HCT116 (cell line): Measurements from ENCODE around the gene LZTS3. TPM values are rescaled to one million over a fixed set of nuclear protein-coding genes. Genes with fewer than 3 reads are reported as not detected.

ENCODE experiments used
- ATAC-seq: fragments of 200-7000 bp; cut with Tn5 transposase; 2 replicates; pipeline ENCODE4 v1.9.1; 2020; ENCODE audit warnings: mild to moderate bottlenecking, moderate library complexity
- BruUV-seq: library from RNA; stranded (reverse); fragments of 400-500 nt; replicated peaks from 2 replicates; lab custom pipeline; 2021; lab: Mats Ljungman, UMichigan
- CTCF ChIA-PET: fragments of 300-600 bp; sonication (Branson Sonifier 250); formaldehyde crosslinking; loops from one replicate; lab custom pipeline; 2021; ENCODE audit warnings: antibody characterized with exemption; lab: Charles Lee
- POLR2A ChIA-PET: fragments of 300-600, 350-600 bp; sonication (Branson Sonifier 250); formaldehyde crosslinking; loops from one replicate; lab custom pipeline; 2021; ENCODE audit warnings: antibody characterized with exemption; lab: Charles Lee
- RAD21 ChIA-PET, 2 experiments: fragments of 300-600 bp; sonication (Branson Sonifier 250); formaldehyde crosslinking; loops; one replicate each; lab custom pipeline; 2023; ENCODE audit warnings: low total read pairs in 2 of 2; ENCODE audit not compliant: uncharacterized antibody in 2 of 2, unreplicated experiment in 2 of 2, low non-redundant PET in 1 of 2; lab: Charles Lee
- DNase-seq: peaks from one replicate; pipeline ENCODE4 v3.0.0-alpha.2; 2010; ENCODE audit warnings: low read depth, low spot score
- H2AFZ ChIP-seq: fragments of 200-600 bp; shearing (Covaris generic), sonication (generic); 2 replicates; pipeline ENCODE4 v1.6.1; 2017; ENCODE audit warnings: low read depth, mixed run types, mixed read lengths, antibody characterized with exemption, low read length; ENCODE audit not compliant: poor library complexity, severe bottlenecking
- H3K27ac ChIP-seq: 2 replicates; pipeline ENCODE4 v1.5.1; 2012; ENCODE audit warnings: low read depth, low read length
- H3K27me3 ChIP-seq: fragments of 200-600 bp; sonication (generic); 2 replicates; pipeline ENCODE4 v1.6.1; 2016; ENCODE audit warnings: mixed run types, low read length, mixed read lengths; ENCODE audit not compliant: insufficient read depth
- H3K36me3 ChIP-seq, 2 experiments: fragments of 200-500 bp in 1 of 2; fragments of 200-600 bp in 1 of 2; sonication (Bioruptor generic) in 1 of 2; sonication (generic) in 1 of 2; 2 replicates each; pipeline versions ENCODE4 v1.5.1 to v1.6.1; 2014 to 2016; ENCODE audit warnings: low read length in 2 of 2, inconsistent platforms in 1 of 2, mixed read lengths in 1 of 2, mixed run types in 1 of 2; ENCODE audit not compliant: insufficient read depth in 2 of 2, control insufficient read depth in 1 of 2
- H3K4me1 ChIP-seq, 2 experiments: fragments of 200-600 bp in 1 of 2; sonication (generic) in 1 of 2; 2 replicates each; pipeline versions ENCODE4 v1.5.1 to v1.6.1; 2012 to 2017; ENCODE audit warnings: low read length in 2 of 2, inconsistent platforms in 1 of 2, mild to moderate bottlenecking in 1 of 2, mixed read lengths in 1 of 2, mixed run types in 1 of 2, moderate library complexity in 1 of 2; ENCODE audit not compliant: insufficient read depth in 2 of 2, control insufficient read depth in 1 of 2
- H3K4me2 ChIP-seq: fragments of 200-600 bp; sonication (generic); 2 replicates; pipeline ENCODE4 v1.6.1; 2017; ENCODE audit warnings: mixed run types, low read length, mixed read lengths
- H3K4me3 ChIP-seq, 2 experiments: fragments of 200-600 bp in 1 of 2; sonication (generic) in 1 of 2; replicated peaks in 1 of 2; 2 replicates each; pipeline ENCODE4 v1.5.1; 2011 to 2016; ENCODE audit warnings: low read length in 2 of 2, control low read depth in 1 of 2, low read depth in 1 of 2, mild to moderate bottlenecking in 1 of 2, mixed read lengths in 1 of 2, mixed run types in 1 of 2
- H3K79me2 ChIP-seq: fragments of 200-600 bp; sonication (generic); 2 replicates; pipeline ENCODE4 v1.6.1; 2017; ENCODE audit warnings: mild to moderate bottlenecking, mixed run types, low read length, moderate library complexity, mixed read lengths; ENCODE audit not compliant: insufficient read depth
- H3K9ac ChIP-seq: fragments of 200-600 bp; sonication (generic); 2 replicates; pipeline ENCODE4 v1.6.1; 2016; ENCODE audit warnings: low read length, mixed read lengths
- H3K9me2 ChIP-seq: fragments of 200-600 bp; sonication (generic), shearing (Covaris generic); 2 replicates; pipeline ENCODE4 v1.6.1; 2017; ENCODE audit warnings: mixed run types, mild to moderate bottlenecking, moderate library complexity; ENCODE audit not compliant: insufficient read depth
- H3K9me3 ChIP-seq, 2 experiments: fragments of 200-500 bp in 1 of 2; fragments of 200-600 bp in 1 of 2; sonication (Bioruptor generic) in 1 of 2; sonication (generic) in 1 of 2; 2 replicates each; pipeline ENCODE4 v1.6.1; 2014 to 2017; ENCODE audit warnings: low read length in 2 of 2, mixed read lengths in 2 of 2, inconsistent platforms in 1 of 2, low read depth in 1 of 2, mild to moderate bottlenecking in 1 of 2, mixed run types in 1 of 2, moderate library complexity in 1 of 2; ENCODE audit not compliant: control insufficient read depth in 1 of 2, insufficient read depth in 1 of 2
- H4K20me1 ChIP-seq: fragments of 200-600 bp; sonication (generic), shearing (Covaris generic); 2 replicates; pipeline ENCODE4 v1.6.1; 2017; ENCODE audit warnings: mixed run types, mild to moderate bottlenecking, moderate library complexity; ENCODE audit not compliant: insufficient read depth
- ATF3 ChIP-seq: IDR thresholded peaks from 2 replicates; pipeline ENCODE4 v1.6.1; 2012
- CBX3 ChIP-seq: IDR thresholded peaks from 2 replicates; pipeline ENCODE4 v1.6.1; 2012; ENCODE audit warnings: low read depth
- EGR1 ChIP-seq: IDR thresholded peaks from 2 replicates; pipeline ENCODE4 v1.6.1; 2012; ENCODE audit warnings: low read depth
- ELF1 ChIP-seq: IDR thresholded peaks from 2 replicates; pipeline ENCODE4 v1.6.1; 2012; ENCODE audit warnings: low read depth, borderline replicate concordance
- EZH2 ChIP-seq: fragments of 200-600 bp; sonication (generic); IDR thresholded peaks from 2 replicates; pipeline ENCODE4 v1.6.1; 2017; ENCODE audit warnings: antibody characterized with exemption, mixed run types
- EZH2phosphoT487 ChIP-seq: fragments of 200-600 bp; IDR thresholded peaks from 2 replicates; pipeline ENCODE4 v1.6.1; 2018; ENCODE audit warnings: antibody characterized with exemption, borderline replicate concordance
- FOSL1 ChIP-seq: IDR thresholded peaks from 2 replicates; pipeline ENCODE4 v1.6.1; 2012; ENCODE audit warnings: low read depth
- JUND ChIP-seq: IDR thresholded peaks from 2 replicates; pipeline ENCODE4 v1.6.1; 2012
- MAX ChIP-seq: IDR thresholded peaks from 2 replicates; pipeline ENCODE4 v1.6.1; 2012
- POLR2A ChIP-seq: IDR thresholded peaks from 2 replicates; pipeline ENCODE4 v1.7.0; 2011; ENCODE audit warnings: borderline replicate concordance; ENCODE audit not compliant: insufficient read depth, insufficient read length; ENCODE audit errors: extremely low read depth
- POLR2AphosphoS5 ChIP-seq: IDR thresholded peaks from 2 replicates; pipeline ENCODE4 v1.6.1; 2011; ENCODE audit warnings: mild to moderate bottlenecking, low read depth, low read length, moderate library complexity
- RAD21 ChIP-seq: IDR thresholded peaks from 2 replicates; pipeline ENCODE4 v1.6.1; 2012; ENCODE audit warnings: low read depth, mild to moderate bottlenecking
- REST ChIP-seq: IDR thresholded peaks from 2 replicates; pipeline ENCODE4 v1.6.1; 2012; ENCODE audit warnings: low read depth
- SP1 ChIP-seq: IDR thresholded peaks from 2 replicates; pipeline ENCODE4 v1.6.1; 2012; ENCODE audit warnings: low read depth
- ZFX ChIP-seq: fragments of 450-650 bp; IDR thresholded peaks from 2 replicates; pipeline ENCODE4 v1.6.1; 2017
- ZNF274 ChIP-seq: fragments of 200-500 bp; sonication (Bioruptor generic); IDR thresholded peaks from 2 replicates; pipeline ENCODE4 v1.6.1; 2014; ENCODE audit warnings: mild to moderate bottlenecking, low read depth, low read length, inconsistent platforms
- intact Hi-C: fragments of 100-400 bp; cut with micrococcal nuclease; formaldehyde crosslinking; loops from 2 replicates; pipeline ENCODE4 v1.10.0; 2022
- total RNA-seq: library from RNA; stranded (reverse); gene quantifications from one replicate; pipeline ENCODE4 v1.2.1, GENCODE V29; 2021; ENCODE audit not compliant: unreplicated experiment

The LZTS3 gene
- total RNA-seq, 1 experiment from 2014 or later, result 5.2 TPM

GRCh38 chr20:3166338-3166912 is 6.9 kb downstream of the LZTS3 start:
- no peak overlapping the region for H2AFZ ChIP-seq
- CTCF ChIA-PET, result no interaction called here
- no peak for ATAC-seq
- TF ChIP-seq POLR2A (no peak), RAD21 (no peak), EZH2 (no peak), FOSL1 (no peak), CBX3 (no peak), EGR1 (no peak), ZFX (no peak), MAX (no peak)
- TF ChIP-seq, all 23 proteins: peak for 0
- no peaks in the 10 kb centered on the region for H4K20me1 ChIP-seq
- no peaks in the 10 kb centered on the region for H3K9me2 ChIP-seq
- H3K4me3 ChIP-seq, result no peak overlapping the region
- H3K4me1 ChIP-seq, result peaks cover 0 to 4% of the 10 kb centered on the region in 2 experiments; a peak in 1 of 4 replicates
- POLR2A ChIA-PET, result no interaction called here
- H3K27me3 ChIP-seq, result no peaks in the 10 kb centered on the region
- RAD21 ChIA-PET, result no interaction called here
- DNase-seq, result no peak
- H3K9ac ChIP-seq, result no peak overlapping the region
- intact Hi-C loops, result no loop called here
- H3K36me3 ChIP-seq, result no peaks in the 10 kb centered on the region
- no peaks in the 10 kb centered on the region for H3K79me2 ChIP-seq
- H3K4me2 ChIP-seq, result no peak overlapping the region
- no TSS peak for BruUV-seq
- no peaks in the 10 kb centered on the region for H3K9me3 ChIP-seq
- no peak overlapping the region for H3K27ac ChIP-seq

GRCh38 chr20:3165473-3166337 is 7.6 kb downstream of the LZTS3 start:
- no peaks in the 10 kb centered on the region for H4K20me1 ChIP-seq
- H3K27me3 ChIP-seq, result no peaks in the 10 kb centered on the region
- BruUV-seq, result no TSS peak
- H3K4me3 ChIP-seq, result no peak overlapping the region
- H2AFZ ChIP-seq, result no peak overlapping the region
- no peaks in the 10 kb centered on the region for H3K9me3 ChIP-seq
- no peak overlapping the region for H3K9ac ChIP-seq
- H3K36me3 ChIP-seq, result no peaks in the 10 kb centered on the region
- CTCF ChIA-PET, result no interaction called here
- H3K79me2 ChIP-seq, result no peaks in the 10 kb centered on the region
- RAD21 ChIA-PET, result no interaction called here
- no peaks in the 10 kb centered on the region for H3K9me2 ChIP-seq
- intact Hi-C loops, result no loop called here
- peaks cover 0 to 12% of the 10 kb centered on the region in 2 experiments; a peak in 1 of 4 replicates for H3K4me1 ChIP-seq
- no peak overlapping the region for H3K27ac ChIP-seq
- H3K4me2 ChIP-seq, result no peak overlapping the region
- ATAC-seq (no peak), DNase-seq (no peak)
- POLR2A ChIA-PET, result no interaction called here
- TF ChIP-seq EZH2phosphoT487, result no peak
- no peak for TF ChIP-seq FOSL1
- no peak for TF ChIP-seq ATF3
- TF ChIP-seq ZFX, result no peak
- no peak for TF ChIP-seq SP1
- no peak for TF ChIP-seq MAX
- no peak for TF ChIP-seq POLR2AphosphoS5
- TF ChIP-seq JUND, result no peak
- TF ChIP-seq ELF1, result no peak
- TF ChIP-seq RAD21, result no peak
- TF ChIP-seq CBX3, result no peak
- TF ChIP-seq REST, result no peak
- TF ChIP-seq ZNF274, result no peak
